ENCODE data around the gene CEP44.
"Not testable (repeated sequence)": the region's sequence is repeated elsewhere in the genome, so short reads cannot be mapped to it uniquely, and the experiment has no call there.

CEP44 gene

DNA sequence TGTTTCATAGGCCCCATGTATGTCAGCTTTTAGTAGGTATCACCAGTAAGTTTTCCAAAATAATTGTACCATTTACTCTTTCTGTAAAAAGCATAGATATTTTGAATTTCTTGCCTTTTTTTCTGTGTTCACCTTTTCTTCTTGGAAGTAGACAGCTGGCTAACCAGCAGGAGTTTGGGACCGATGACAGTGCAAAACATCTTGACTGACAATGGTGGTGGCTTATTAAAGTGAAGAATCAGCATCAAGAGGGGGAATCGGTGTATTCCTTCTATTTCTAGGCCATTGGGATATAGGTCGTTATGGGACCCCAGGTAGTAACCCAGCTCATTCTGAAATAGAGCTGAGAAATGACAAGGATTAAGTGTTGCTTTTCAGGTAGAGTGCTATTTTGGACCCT, 3.2 kb downstream of the CEP44 start:
- Histone ChIP-seq H3K4me3 (ENCODE audit: low read depth, low read length) (no peak overlapping the region), H3K36me3 (replicated peaks) (no peaks in the 10 kb centered on the region), H3K27ac (no peak overlapping the region), H3K27me3 (replicated peaks) (no peaks in the 10 kb centered on the region)
- in situ Hi-C loops (cut with HindIII; ENCODE audit: low pct_ligation_motif_present, low sequenced_read_pairs), result no loop called here
- TF ChIP-seq, protein P1, sequence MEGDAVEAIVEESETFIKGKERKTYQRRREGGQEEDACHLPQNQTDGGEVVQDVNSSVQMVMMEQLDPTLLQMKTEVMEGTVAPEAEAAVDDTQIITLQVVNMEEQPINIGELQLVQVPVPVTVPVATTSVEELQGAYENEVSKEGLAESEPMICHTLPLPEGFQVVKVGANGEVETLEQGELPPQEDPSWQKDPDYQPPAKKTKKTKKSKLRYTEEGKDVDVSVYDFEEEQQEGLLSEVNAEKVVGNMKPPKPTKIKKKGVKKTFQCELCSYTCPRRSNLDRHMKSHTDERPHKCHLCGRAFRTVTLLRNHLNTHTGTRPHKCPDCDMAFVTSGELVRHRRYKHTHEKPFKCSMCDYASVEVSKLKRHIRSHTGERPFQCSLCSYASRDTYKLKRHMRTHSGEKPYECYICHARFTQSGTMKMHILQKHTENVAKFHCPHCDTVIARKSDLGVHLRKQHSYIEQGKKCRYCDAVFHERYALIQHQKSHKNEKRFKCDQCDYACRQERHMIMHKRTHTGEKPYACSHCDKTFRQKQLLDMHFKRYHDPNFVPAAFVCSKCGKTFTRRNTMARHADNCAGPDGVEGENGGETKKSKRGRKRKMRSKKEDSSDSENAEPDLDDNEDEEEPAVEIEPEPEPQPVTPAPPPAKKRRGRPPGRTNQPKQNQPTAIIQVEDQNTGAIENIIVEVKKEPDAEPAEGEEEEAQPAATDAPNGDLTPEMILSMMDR (IDR thresholded peaks at IDR 0.05; ENCODE audit: low read depth, low read length, missing control alignments), result no peak
- DNase-seq, result no peak

DNA sequence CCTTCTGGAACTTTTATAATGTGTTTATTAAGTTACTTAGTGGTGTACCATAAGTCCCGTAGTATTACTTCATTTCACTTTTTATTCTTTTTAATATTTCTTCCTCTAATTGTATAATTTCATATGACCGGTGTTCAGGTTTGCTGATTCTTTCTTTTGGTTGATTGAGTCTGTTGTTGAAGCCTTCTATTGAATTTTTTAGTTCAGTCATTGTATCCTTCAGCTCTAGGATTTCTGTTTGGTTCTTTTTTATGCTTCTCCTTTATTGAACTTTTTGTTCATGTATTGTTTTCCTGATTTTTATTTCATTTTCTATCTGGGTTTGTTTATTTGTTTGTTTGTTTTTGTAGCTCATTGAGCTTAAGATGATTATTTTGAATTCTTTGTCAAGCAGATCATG, 8.8 kb downstream of the CEP44 start:
- Histone ChIP-seq H3K27ac (no peak overlapping the region), H3K27me3 (replicated peaks) (no peaks in the 10 kb centered on the region), H3K36me3 (replicated peaks) (no peaks in the 10 kb centered on the region), H3K4me3 (ENCODE audit: low read depth, low read length) (no peak overlapping the region)
- in situ Hi-C loops (cut with HindIII; ENCODE audit: low pct_ligation_motif_present, low sequenced_read_pairs), result no loop called here
- TF ChIP-seq, protein P1 (IDR thresholded peaks at IDR 0.05; ENCODE audit: low read depth, low read length, missing control alignments), result no peak
- no peak for DNase-seq

GRCh38 chr4:174294641-174295040, 10.9 kb downstream of the CEP44 start:
- in situ Hi-C loops (cut with HindIII; ENCODE audit: low pct_ligation_motif_present, low sequenced_read_pairs); H3K27ac ChIP-seq; H3K27me3 ChIP-seq (replicated peaks); H3K36me3 ChIP-seq (replicated peaks); DNase-seq; H3K4me3 ChIP-seq (ENCODE audit: low read depth, low read length): not testable (repeated sequence)

GRCh38 chr4:174295142-174295541, 11.4 kb downstream of the CEP44 start:
- DNase-seq; H3K4me3 ChIP-seq (ENCODE audit: low read depth, low read length); H3K36me3 ChIP-seq (replicated peaks); in situ Hi-C loops (cut with HindIII; ENCODE audit: low pct_ligation_motif_present, low sequenced_read_pairs); H3K27me3 ChIP-seq (replicated peaks); H3K27ac ChIP-seq: not testable (repeated sequence)

DNA sequence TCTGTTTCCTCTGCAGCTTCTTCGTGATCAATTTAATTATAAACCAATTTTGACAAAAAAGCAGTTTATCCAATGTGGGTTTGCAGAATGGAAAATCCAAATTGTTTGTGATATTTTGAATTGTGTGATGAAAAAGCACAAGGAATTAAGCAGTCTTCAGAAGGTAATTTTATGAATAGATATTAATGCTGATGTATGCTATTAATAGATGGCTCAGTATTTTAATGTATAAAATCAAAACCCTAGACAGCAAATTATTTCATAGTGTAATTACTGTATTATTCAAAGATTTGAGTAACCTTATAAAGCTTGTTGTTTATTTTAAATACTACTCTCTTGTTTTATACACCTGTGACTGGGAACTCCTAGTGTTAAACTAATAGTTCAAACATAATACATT, 20.0 kb downstream of the CEP44 start:
- no peak overlapping the region for H3K4me3 ChIP-seq (ENCODE audit: low read depth, low read length)
- TF ChIP-seq, protein P1 (IDR thresholded peaks at IDR 0.05; ENCODE audit: low read depth, low read length, missing control alignments), result no peak
- no peak for DNase-seq
- no peaks in the 10 kb centered on the region for H3K27me3 ChIP-seq (replicated peaks)
- in situ Hi-C loops (cut with HindIII; ENCODE audit: low pct_ligation_motif_present, low sequenced_read_pairs), result no loop called here
- no peak overlapping the region for H3K27ac ChIP-seq
- H3K36me3 ChIP-seq (replicated peaks), result no peaks in the 10 kb centered on the region

DNA sequence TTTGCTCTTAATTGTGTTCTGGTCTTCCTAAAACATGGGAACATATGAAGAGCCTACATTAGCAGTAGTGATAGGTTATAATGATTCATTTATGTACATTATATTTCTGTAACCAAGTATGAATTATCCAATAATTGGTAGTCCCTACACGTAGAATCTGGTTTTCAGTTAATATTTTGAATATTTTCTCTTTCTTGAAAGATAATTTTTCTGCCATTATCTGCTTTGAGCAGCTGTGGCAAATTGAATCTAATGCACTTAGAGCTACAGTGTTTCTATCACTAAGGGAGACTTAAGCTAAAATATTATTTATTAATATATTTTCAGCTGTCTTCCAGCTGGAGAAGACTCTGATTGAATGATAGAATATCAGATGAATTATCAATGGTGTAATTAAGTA, 21.0 kb downstream of the CEP44 start:
- no peak overlapping the region for H3K27ac ChIP-seq
- TF ChIP-seq, protein P1 (IDR thresholded peaks at IDR 0.05; ENCODE audit: low read depth, low read length, missing control alignments), result no peak
- H3K27me3 ChIP-seq (replicated peaks), result no peaks in the 10 kb centered on the region
- H3K36me3 ChIP-seq (replicated peaks), result no peaks in the 10 kb centered on the region
- in situ Hi-C loops (cut with HindIII; ENCODE audit: low pct_ligation_motif_present, low sequenced_read_pairs), result no loop called here
- no peak for DNase-seq
- no peak overlapping the region for H3K4me3 ChIP-seq (ENCODE audit: low read depth, low read length)

- H3K36me3 ChIP-seq (replicated peaks), result no peaks in the 10 kb centered on the region
- TF ChIP-seq, protein P1 (IDR thresholded peaks at IDR 0.05; ENCODE audit: low read depth, low read length, missing control alignments), result no peak
- in situ Hi-C loops (cut with HindIII; ENCODE audit: low pct_ligation_motif_present, low sequenced_read_pairs), result no loop called here
- no peaks in the 10 kb centered on the region for H3K27me3 ChIP-seq (replicated peaks)
- H3K4me3 ChIP-seq (ENCODE audit: low read depth, low read length), result no peak overlapping the region
- H3K27ac ChIP-seq, result no peak overlapping the region
- DNase-seq, result no peak
Measured at GRCh38 chr4:174305961-174306360, 22.2 kb downstream of the CEP44 start.
